SJSA1 (cell line): Measurements from ENCODE around the gene CASQ1. TPM values are rescaled to one million over a fixed set of nuclear protein-coding genes. Genes with fewer than 3 reads are reported as not detected.
A peak's percentile ranks its signal among the peaks of the same experiment; 100 is the strongest.

Experiments used
- DNase-seq, 2 experiments: peaks; one replicate each; pipeline ENCODE4 v3.0.0-alpha.2; 2015 to 2020; ENCODE audit warnings: low spot score in 2 of 2, low read depth in 1 of 2
- H3K27ac ChIP-seq: fragments of 250-450 bp; sonication (Bioruptor Pico); 2 replicates; pipeline ENCODE4 v1.5.1; 2020; ENCODE audit warnings: mild to moderate bottlenecking, moderate library complexity
- H3K27me3 ChIP-seq: fragments of 250-450 bp; sonication (Bioruptor Pico); replicated peaks from 2 replicates; pipeline ENCODE4 v1.5.1; 2020; ENCODE audit warnings: mild to moderate bottlenecking, moderate library complexity
- H3K36me3 ChIP-seq: fragments of 250-450 bp; sonication (Bioruptor Pico); 2 replicates; pipeline ENCODE4 v1.5.1; 2020; ENCODE audit warnings: mild to moderate bottlenecking
- H3K4me1 ChIP-seq: fragments of 250-450 bp; sonication (Bioruptor Pico); replicated peaks from 2 replicates; pipeline ENCODE4 v1.6.1; 2021; ENCODE audit warnings: mild to moderate bottlenecking
- H3K4me3 ChIP-seq: fragments of 250-450 bp; sonication (Bioruptor Pico); 2 replicates; pipeline ENCODE4 v1.5.1; 2020; ENCODE audit warnings: mild to moderate bottlenecking
- H3K9me3 ChIP-seq: fragments of 250-450 bp; sonication (Bioruptor Pico); replicated peaks from 2 replicates; pipeline ENCODE4 v1.5.1; 2020; ENCODE audit warnings: mild to moderate bottlenecking
- total RNA-seq: library from RNA; depleted of rRNA; stranded (reverse); fragments of >200 nt; shearing (Covaris generic); gene quantifications from 2 replicates; pipeline ENCODE4 v1.2.3, GENCODE V29; 2014

The CASQ1 gene
- total RNA-seq, 1 experiment from 2014 or later: not detected

DNA sequence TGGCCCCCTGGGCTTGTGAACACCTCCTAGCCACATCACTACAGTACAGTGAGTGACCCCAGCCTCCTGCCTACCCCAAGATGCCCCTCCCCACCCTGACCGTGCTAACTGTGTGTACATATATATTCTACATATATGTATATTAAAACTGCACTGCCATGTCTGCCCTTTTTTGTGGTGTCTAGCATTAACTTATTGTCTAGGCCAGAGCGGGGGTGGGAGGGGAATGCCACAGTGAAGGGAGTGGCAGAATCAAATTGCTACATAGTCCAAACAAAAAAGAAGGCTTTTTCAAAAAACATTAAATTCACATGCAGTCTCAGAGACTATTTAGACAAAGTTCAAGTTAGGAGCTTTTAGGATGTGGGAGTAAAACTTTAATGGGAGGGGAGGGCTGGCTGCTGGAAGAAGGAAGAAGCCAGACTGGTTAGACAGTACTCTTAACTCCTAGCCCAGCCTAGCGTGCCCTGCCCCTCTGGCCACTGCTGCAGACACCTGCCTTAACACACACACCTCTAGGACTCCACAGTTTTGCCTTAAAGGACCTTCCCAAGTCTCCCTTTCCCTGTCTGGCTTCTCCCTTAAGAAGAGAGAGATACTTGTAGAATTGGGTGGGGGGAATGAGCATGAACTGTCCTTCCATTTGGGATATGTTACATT, 24.2 kb downstream of the CASQ1 start:
- H3K4me1 ChIP-seq: peaks cover 42% of the 10 kb centered on the region
- no peak overlapping the region for H3K27ac ChIP-seq
- H3K4me3 ChIP-seq: no peak overlapping the region
- H3K36me3 ChIP-seq: peaks cover 99% of the 10 kb centered on the region
- no peaks in the 10 kb centered on the region for H3K27me3 ChIP-seq
- 0 out of 2 replicates have a peak, but pooled peaks cover 5% of the 10 kb centered on the region for H3K9me3 ChIP-seq
- no peak for DNase-seq

- no peaks in the 10 kb centered on the region for H3K27me3 ChIP-seq
- H3K4me1 ChIP-seq: peaks cover 44% of the 10 kb centered on the region
- H3K4me3 ChIP-seq: no peak overlapping the region
- H3K36me3 ChIP-seq: peaks cover 99% of the 10 kb centered on the region
- no peak overlapping the region for H3K27ac ChIP-seq
- H3K9me3 ChIP-seq: no peaks in the 10 kb centered on the region
- no peak for DNase-seq
These were observed 25.9 kb downstream of the CASQ1 start for GRCh38 chr1:160216301-160216700.

- peak overlapping the region; percentile 5 for H3K27ac ChIP-seq
- H3K36me3 ChIP-seq: peaks cover 99% of the 10 kb centered on the region
- peaks cover 44% of the 10 kb centered on the region for H3K4me1 ChIP-seq
These were observed 27.2 kb downstream of the CASQ1 start for GRCh38 chr1:160217481-160218051.

DNA sequence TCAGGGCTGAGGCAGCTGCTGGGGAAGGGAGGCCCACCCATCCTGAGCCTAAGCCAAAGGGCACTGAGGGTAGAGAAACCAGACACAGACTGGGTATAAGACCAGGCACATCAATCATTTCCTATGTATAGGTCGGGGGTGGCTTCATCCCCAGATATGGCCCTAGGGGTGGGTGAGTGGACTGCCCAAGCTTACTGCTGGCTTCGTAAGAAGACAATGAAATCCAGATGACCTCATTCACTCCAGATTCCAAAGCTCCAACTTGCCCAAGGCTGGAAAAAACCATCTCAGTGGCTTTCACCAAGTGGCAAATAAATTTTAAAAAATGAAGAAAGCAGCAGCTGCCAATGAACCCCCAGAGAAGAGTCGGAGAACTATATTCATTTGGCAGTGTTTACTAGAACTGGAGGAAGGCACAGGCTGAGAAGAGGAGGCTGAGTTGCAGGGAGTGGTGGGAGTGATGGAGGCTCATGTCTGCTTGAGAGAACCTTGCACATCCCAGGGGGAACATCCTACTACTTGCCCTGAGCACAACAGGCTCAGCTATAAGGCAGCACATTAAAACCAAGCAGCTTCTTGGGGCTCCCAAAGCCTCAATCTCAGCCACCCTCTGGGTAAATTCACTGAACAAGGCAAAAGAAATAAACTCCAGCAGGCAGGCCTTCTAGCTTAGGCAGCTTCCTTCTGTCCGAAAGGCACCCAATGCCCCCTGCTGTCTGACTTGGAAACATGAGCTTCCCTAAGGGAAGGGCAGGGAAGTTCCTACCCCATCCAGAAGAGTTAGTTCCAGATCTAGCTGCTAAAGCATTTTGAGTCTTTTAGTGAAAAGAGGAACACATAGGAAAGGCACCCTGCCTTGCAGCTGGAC, 28.9 kb downstream of the CASQ1 start:
- DNase-seq: peak; percentile 73 to 74
- Histone ChIP-seq H3K27ac (peak overlapping the region; percentile 68), H3K36me3 (peaks cover 100% of the 10 kb centered on the region), H3K4me1 (peaks cover 42% of the 10 kb centered on the region), H3K4me3 (no peak overlapping the region), H3K27me3 (no peaks in the 10 kb centered on the region), H3K9me3 (no peaks in the 10 kb centered on the region)

More at GRCh38 chr1:160217481-160218051, 27.2 kb downstream of the CASQ1 start:
- Histone ChIP-seq H3K27me3 (no peaks in the 10 kb centered on the region), H3K4me3 (no peak overlapping the region), H3K9me3 (no peaks in the 10 kb centered on the region)
- DNase-seq: peak in 1 of 2 experiments; percentile 56

DNA sequence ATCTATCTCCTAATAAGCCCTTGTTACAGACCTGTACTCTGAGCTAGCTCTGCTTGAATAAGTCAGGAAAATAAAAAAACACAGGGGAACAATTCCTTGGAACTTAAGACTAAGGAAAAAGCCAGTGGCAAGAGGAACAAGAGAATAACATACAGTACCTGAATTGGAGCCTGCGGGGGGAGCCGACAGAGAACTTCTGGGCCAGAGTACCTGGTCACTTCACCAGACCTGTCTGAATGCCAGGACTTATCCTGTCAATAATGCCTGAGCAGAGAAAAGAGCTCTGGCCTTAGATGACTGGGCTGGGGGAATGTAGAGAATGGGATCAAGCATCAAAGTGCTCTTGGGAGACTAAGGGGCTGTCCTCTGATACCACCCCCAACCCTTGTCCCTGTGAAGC, 29.9 kb downstream of the CASQ1 start:
- Histone ChIP-seq H3K27ac (no peak overlapping the region), H3K27me3 (no peaks in the 10 kb centered on the region), H3K4me1 (peaks cover 42% of the 10 kb centered on the region), H3K4me3 (no peak overlapping the region), H3K36me3 (peaks cover 100% of the 10 kb centered on the region), H3K9me3 (no peaks in the 10 kb centered on the region)
- no peak for DNase-seq

- Histone ChIP-seq H3K4me1 (peaks cover 40% of the 10 kb centered on the region), H3K4me3 (no peak overlapping the region), H3K36me3 (peaks cover 99% of the 10 kb centered on the region), H3K27ac (no peak overlapping the region), H3K27me3 (no peaks in the 10 kb centered on the region), H3K9me3 (no peaks in the 10 kb centered on the region)
- no peak for DNase-seq
These were observed 30.7 kb downstream of the CASQ1 start for GRCh38 chr1:160221089-160221488.

- H3K4me3 ChIP-seq: no peak overlapping the region
- H3K27ac ChIP-seq: no peak overlapping the region
- H3K4me1 ChIP-seq: peaks cover 28% of the 10 kb centered on the region
- H3K36me3 ChIP-seq: peaks cover 99% of the 10 kb centered on the region
- H3K9me3 ChIP-seq: no peaks in the 10 kb centered on the region
- no peak for DNase-seq
- no peaks in the 10 kb centered on the region for H3K27me3 ChIP-seq
These were observed 32.2 kb downstream of the CASQ1 start for GRCh38 chr1:160222546-160222945.

GRCh38 chr1:160224606-160225005, 34.2 kb downstream of the CASQ1 start:
- H3K4me3 ChIP-seq: no peak overlapping the region

GRCh38 chr1:160225345-160225744, 35.0 kb downstream of the CASQ1 start:
- Histone ChIP-seq H3K36me3 (peaks cover 97% of the 10 kb centered on the region), H3K4me3 (no peak overlapping the region), H3K9me3 (no peaks in the 10 kb centered on the region), H3K4me1 (no peaks in the 10 kb centered on the region; the same call in 1 of the 2 replicates), H3K27ac (no peak overlapping the region), H3K27me3 (no peaks in the 10 kb centered on the region)
- no peak for DNase-seq

More at GRCh38 chr1:160224606-160225005, 34.2 kb downstream of the CASQ1 start:
- Histone ChIP-seq H3K4me1 (peaks cover 7% of the 10 kb centered on the region), H3K9me3 (no peaks in the 10 kb centered on the region), H3K27me3 (no peaks in the 10 kb centered on the region), H3K36me3 (peaks cover 97% of the 10 kb centered on the region), H3K27ac (no peak overlapping the region)
- DNase-seq: no peak

DNA sequence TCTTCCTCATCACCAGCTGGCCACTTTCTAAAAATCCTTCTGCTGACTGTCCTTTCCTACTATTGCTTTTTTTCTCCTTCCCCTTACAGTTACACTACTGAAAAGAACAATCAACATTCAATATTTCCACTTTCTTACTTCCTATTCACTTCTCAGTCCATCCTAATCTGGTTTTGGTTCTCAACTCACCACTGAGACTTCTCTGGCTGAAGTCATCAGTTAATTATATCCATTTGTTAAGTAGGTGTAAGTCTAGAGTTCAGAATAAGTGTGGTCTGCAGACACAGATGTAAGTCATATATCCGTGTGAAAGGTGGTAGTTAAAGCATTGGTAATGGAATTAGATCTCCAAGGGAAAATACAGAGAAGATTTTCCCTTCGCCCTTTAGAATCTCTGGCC, 36.2 kb downstream of the CASQ1 start:
- no peak for DNase-seq
- Histone ChIP-seq H3K9me3 (no peaks in the 10 kb centered on the region), H3K27ac (no peak overlapping the region), H3K27me3 (no peaks in the 10 kb centered on the region), H3K4me1 (no peaks in the 10 kb centered on the region), H3K36me3 (peaks cover 95% of the 10 kb centered on the region), H3K4me3 (no peak overlapping the region)

GRCh38 chr1:160227034-160227433, 36.7 kb downstream of the CASQ1 start:
- DNase-seq: no peak
- Histone ChIP-seq H3K4me3 (no peak overlapping the region), H3K27ac (no peak overlapping the region), H3K36me3 (peaks cover 94% of the 10 kb centered on the region), H3K4me1 (no peaks in the 10 kb centered on the region), H3K9me3 (no peaks in the 10 kb centered on the region), H3K27me3 (no peaks in the 10 kb centered on the region)

- H3K4me3 ChIP-seq: no peak overlapping the region
- H3K9me3 ChIP-seq: no peaks in the 10 kb centered on the region
- no peaks in the 10 kb centered on the region for H3K27me3 ChIP-seq
- no peak for DNase-seq
- no peaks in the 10 kb centered on the region for H3K4me1 ChIP-seq
- H3K36me3 ChIP-seq: peaks cover 89% of the 10 kb centered on the region
- H3K27ac ChIP-seq: no peak overlapping the region
These were observed 37.2 kb downstream of the CASQ1 start for GRCh38 chr1:160227561-160227960.

- H3K9me3 ChIP-seq: no peaks in the 10 kb centered on the region
- no peak overlapping the region for H3K4me3 ChIP-seq
- no peaks in the 10 kb centered on the region for H3K4me1 ChIP-seq
- H3K36me3 ChIP-seq: peaks cover 88% of the 10 kb centered on the region
- no peak overlapping the region for H3K27ac ChIP-seq
- DNase-seq: no peak
- H3K27me3 ChIP-seq: no peaks in the 10 kb centered on the region
These were observed 38.1 kb downstream of the CASQ1 start for GRCh38 chr1:160228431-160228830.

GRCh38 chr1:160232911-160233310, 42.5 kb downstream of the CASQ1 start:
- Histone ChIP-seq H3K36me3 (peaks cover 67% of the 10 kb centered on the region), H3K4me1 (no peaks in the 10 kb centered on the region), H3K4me3 (no peak overlapping the region), H3K9me3 (no peaks in the 10 kb centered on the region), H3K27ac (no peak overlapping the region), H3K27me3 (no peaks in the 10 kb centered on the region)
- DNase-seq: no peak
